ENCODE data around the gene LRBA.
A peak's percentile ranks its signal among the peaks of the same experiment; 100 is the strongest.
"Not testable (repeated sequence)": the region's sequence is repeated elsewhere in the genome, so short reads cannot be mapped to it uniquely, and the experiment has no call there.

The LRBA gene

DNA sequence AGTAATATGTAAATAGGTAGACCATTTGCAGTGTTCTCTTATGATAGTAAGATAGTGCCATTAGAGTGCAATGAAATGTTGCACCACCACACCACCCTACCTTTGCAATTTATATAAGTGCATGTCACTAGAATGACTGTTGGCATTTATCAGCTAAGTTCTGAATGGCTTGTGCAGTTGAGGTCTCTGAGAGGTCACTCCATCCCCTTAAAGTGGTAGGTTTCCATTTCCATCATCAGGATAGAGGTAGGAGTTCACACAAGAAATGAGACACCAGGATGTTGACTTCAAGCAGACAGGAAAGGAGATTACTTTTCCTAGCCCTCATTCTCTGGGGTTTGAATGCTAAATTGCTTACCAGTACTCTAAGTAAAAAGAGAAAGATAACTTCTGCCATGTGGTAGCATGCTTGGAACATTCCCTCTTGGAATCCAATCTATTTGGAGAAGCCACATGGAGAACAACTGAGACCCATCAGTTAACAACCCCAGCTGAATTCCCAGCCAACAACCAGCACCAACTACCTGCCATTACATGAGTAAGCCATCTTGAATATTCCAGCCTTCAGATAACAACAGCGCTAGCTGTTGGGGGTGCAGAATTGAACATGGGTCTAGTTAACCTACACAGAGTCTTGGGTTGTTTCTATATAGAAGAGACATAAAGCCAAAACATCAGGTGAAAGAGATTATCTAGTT lies 6.7 kb upstream of the LRBA start:
- no peak for DNase-seq

DNA sequence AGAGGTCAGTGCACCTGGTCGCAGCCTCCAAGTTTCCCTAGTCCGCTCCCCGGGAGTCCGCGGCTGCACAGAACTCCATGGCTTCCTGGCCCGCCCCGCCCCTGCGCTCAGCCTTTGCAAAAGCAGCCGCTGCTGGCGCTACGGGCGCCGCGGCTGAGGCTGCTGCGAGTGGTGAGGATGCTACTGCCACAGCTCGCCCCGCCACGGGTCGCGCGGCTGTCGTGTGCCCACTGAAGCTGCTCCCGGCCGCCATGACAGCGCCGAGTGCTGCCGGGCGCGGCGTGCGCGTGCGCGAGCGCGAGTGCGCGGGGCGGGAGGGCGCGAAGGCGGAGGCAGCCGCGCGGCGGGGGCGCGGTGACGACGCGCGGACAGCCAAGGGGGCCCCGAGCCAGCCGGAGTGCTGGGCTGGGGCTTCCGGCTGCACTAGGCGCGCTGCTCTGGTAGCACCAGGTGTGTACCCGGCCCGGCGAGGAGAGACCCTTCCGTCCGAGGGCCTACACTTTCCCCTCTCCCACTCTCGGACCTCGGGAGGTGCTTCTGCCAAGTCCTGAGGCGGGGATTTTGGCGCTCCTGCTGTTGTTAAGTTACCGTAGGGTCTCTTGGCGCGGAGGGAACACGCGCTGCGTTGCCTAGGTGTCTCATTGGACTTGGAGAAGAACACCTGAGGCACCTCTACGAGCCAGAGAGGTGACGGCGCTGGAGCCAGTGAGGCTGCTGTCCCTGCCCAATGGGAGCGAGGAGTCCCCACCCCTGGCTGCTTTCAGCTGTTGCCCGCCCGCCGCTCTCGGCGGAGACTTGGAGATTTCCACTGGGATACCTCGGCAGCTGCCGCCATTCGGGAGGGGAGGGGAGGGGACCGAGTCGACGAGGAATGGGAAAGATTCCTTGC lies 619 bp upstream of the LRBA start:
- DNase-seq = peak; percentile 79

DNA sequence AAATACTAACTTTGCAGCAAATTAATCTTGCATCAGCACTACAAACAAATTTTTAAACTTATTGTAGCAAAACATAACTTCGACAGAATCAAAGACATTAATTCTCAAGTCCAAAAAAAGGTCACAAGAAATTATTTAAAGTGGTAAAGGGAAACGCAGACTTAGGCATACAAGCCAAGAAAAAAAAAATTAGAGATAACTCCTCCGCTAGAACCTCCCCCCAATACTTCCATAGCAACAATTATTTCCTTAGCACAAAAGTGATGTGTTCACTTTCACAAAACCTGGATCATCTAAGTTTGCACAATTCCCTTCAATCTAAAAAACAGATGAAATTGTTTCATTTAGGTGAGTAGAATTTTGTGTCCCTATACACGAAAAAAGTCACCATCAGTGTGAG lies 1.1 kb downstream of the LRBA start:
- no peak for DNase-seq

DNA sequence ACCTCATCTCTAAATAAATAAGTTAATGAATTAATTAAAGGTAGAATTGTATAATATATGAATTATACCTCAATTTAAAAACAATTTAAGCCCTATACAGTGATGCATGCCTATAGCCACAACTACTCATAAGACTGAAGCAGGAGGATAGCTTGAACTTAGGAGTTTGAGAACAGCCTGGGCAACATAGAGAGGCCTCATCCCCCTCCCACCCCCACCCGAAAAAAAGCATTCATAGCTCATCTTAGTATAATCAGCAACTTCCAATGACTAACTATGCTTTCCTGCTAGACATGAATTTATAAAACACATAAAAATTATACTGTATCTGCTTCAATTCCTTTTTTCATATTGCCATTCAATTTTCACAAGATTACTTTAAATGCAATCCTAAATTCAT lies 1.6 kb downstream of the LRBA start:
- DNase-seq = no peak

DNA sequence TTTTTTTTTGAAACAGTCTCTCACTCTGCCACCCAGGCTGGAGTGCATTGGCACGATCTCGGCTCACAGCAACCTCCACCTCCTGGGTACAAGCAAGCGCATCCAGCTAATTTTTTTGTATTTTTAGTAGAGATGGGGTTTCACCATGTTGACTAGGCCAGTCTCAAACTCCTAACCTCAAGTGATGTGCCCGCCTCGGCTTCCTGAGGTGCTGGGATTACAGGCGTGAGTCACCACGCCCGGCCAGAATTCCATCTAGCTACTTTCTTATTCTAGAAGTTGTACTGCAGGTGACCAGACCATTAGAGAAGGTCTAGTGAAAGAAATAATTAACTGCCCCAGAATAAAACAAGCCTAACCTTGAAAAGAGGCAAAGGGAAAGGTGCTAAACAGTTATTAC lies 2.3 kb downstream of the LRBA start:
- DNase-seq = peak; percentile 16

DNA sequence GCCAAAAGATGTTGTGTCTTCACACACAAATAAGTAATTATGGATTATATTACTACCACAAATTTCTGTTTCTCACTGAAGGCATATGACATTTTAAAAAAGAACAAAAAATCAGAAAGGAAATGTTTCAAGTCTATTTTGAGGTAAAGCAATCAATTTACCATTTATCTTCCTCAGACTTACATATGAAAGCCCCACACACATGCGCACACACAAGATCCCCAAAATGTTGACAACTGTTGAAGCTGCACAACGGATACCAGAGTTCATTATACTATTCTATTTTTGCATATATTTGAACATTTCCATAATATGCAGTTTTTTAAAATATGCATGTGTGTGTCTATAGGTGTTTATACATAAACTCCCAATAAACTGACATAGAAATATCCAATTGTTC lies 2.7 kb downstream of the LRBA start:
- no peak for DNase-seq

DNA sequence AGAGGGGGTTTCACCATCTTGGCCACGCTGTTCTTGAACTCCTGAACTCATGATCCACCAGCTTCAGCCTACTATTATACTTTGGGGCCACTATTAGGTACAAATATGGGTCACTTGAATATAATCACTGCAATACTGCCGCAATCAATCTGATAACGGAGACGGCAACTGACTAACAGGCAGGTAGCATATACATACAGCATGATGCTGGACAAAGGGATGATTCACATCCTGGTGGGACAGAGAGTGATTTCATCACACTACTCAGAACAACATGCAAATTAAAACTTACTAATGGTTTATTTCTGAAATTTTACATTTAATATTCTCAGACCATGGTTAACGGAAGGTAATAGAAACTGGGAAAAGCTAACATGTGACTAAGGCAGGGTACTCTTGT lies 10.9 kb downstream of the LRBA start:
- no peak for DNase-seq

DNA sequence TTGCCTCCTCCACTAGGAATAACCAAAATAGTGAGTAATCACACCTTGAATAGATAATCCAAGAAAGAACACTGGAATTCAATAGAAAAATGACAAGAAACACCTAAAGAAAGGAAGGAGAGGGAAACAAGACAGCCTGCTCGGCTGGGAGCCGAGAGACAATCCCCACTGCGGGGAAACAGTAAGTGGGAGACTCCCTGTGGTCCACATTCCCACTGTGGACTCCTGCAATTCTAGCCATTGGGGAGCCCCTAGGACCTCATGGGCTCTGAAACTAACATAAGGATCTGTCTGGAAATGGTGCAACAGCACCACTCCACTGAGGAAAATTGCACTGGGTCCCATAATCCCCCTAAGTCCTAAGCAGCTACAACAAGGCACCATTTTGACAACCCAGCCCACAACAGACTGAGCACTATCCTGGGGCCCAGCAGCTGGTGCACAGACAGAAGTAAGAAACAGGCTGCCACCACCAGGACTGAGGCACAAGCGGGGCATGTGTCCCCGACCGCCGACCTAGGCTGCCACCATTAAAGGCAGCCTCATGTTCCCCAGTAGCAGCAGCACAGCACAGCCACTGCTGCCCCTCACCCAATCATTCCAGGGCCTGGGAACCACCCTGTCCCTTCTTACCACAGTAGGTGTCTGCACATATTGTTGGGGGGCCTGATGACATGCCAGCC lies 14.2 kb downstream of the LRBA start:
- DNase-seq = no peak

DNA sequence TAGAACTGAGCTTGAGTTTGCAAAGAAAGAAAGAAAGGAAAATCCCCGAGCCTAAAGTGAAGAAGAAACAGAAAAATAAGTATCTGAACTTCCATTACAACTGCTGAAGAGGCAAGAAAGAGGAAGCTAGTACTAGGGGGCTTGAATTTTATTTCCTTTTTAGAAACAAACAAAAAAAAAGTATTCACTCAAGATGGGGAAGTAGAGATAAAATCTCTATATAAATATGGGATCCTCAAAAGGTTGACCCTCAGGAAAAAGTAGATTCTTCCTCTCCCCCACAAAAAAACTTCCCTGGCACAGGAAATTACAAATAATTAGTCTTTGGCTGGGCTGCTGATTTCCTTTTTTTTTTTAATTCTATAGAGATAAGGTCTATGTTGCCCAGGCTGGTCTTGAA lies 16.0 kb downstream of the LRBA start:
- no peak for DNase-seq

DNA sequence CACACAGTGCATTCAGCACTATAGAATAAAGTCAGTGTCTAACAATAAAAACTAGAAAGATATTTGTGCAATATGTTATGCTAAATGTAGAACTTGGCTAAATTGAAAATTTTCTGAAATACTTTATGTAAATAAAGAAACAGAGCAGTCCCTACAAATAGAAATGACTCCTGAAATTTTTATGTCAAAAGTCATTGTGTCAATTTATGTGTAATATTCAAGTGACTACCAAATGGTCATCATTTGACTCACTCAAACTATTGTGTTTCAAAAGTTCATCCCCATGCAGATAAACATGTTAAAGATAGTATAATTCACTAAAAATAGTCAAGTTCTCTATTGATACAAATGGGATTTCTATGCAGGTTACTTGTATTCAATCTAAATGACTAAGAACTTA lies 17.9 kb downstream of the LRBA start:
- DNase-seq = no peak

DNA sequence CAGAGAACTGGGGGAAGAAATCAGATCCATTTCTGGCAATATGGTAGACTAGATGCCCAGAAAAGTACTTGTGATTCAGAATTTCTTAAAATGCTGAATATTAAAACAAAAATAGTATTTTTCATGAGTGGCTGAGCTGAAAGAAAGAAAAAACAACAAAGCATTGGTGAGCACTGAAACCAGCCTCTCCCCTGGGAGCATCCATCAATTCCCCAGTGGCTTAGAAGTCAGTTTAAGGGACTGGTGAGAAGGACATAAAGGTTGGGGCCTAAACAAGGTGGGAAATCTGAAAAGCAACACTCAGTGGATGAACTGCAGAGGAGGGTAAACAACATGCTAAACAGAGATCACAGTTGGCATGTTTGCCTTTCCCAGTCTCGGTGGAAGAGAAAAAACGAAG lies 20.4 kb downstream of the LRBA start:
- DNase-seq = no peak

DNA sequence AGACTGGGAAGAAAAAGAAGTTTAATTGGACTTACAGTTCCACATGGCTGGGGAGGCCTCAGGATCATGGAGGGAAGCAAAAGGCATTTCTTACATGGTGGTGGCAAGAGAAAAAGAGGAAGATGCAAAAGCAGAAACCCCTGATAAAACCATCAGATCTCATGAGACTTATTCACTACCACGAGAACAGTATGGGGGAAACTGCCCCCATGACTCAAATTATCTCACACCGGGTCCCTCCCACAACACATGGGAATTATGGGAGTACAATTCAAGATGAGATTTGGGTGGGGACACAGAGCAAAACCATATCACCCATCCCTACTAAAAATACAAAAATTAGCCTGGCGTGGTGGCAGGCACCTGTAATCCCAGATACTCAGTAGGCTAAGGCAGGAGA lies 21.5 kb downstream of the LRBA start:
- not testable (repeated sequence) for DNase-seq

DNA sequence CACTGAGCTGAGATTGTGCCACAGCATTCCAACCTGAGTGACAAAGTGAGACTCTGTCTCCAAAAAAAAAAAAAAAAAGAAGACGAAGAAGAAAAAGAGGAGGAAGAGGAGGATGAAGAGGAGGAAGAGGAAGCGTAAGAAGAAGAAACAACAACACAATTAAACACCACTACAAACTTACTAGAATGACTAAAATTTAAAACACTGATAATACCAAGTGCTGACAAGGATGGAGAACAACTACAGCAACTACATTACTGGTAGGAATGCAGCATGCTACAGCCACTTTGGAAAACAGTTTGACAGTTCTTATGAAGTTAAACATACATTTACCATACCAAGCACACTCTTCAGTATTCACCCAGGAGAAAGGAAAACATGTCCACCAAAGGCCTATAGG lies 24.1 kb downstream of the LRBA start:
- no peak for DNase-seq

DNA sequence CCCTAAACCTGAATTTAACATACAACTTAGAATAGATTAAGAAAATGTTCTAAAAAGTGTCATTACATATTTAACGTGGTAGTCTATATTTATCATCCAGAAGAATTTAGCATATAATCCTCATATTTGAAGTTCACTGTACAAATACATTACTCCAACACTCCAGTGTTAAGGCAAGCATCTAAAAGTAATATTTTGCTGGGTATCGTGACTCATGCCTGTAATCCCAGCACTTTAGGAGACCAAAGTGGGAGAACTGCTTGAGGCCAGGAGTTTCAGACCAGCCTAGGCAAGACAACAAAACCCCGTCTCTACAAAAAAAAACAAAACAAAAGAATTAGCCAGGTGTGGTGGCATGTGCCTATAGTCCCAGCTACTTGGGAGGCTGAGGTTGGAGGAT lies 24.8 kb downstream of the LRBA start:
- no peak for DNase-seq

DNA sequence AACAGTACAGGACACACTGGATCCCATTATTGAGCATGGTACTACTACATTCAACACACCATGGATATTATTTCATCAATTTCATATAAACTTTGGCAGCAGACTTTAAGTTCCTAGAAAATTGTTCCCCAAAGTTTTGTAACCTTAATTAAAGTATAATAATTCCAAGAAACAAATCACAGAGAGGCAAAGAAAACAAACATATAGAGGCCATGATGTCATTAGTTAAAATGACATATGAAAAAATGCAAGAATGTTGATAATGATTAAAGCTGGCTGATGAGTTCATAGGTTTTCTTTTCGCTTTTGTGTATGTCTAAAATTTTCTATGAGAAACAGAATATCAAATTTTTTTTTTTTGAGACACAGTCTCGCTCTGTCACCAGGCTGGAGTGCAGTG lies 26.8 kb downstream of the LRBA start:
- no peak for DNase-seq

DNA sequence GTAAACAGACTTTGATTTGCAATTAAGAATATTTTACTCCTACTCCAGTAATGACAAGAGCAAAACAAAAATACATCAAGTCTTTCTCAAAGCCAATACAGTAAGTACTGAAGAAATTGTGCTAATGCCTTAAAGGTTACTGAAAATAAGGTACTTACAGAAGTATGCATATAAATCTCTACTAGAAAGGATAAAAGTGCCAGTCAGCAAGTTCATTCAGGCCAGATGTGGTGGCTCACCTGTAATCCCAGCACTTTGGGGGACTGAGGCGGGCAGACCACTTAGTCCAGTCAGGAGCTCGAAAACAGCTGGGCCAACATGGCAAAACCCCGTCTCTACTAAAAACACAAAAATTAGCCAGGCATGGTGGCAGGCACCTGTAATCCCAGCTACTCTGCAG lies 27.9 kb downstream of the LRBA start:
- DNase-seq = no peak

DNA sequence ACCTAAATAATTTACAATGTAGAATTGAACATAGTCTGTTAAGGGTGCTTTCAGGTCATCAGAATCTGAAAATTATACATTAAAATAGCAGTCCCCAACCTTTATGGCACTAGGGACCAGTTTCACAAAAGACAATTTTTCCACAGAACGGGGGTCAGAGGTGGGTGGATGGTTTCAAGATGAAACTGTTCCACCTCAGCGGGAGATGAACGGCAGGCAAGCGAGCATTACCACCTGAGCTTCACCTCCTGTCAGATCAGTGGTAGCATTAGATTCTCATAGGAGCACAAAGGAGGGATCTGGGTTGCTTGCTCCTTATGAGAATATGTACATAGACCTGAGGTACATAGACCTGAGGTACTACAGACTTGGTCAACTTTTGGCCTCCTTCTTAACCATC lies 29.0 kb downstream of the LRBA start:
- peak; percentile 39 for DNase-seq

DNA sequence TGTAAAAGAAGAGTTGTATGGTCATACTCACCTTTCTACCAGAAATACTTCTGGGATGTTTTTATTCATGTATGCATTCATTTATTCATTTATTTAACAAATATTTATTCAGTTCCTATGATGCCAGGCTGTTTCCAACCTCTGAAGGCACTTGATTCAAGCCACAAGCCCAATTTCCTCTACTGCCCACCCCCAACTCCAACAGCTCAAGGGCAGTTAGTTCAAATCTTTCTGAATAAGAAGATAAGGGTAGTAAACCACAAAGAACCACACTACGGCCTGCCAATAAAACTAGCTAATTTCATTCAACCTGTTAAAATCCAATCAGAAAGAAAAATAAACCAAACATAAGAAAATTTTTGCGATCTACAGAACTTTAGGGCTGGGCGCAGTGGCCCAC lies 31.2 kb downstream of the LRBA start:
- no peak for DNase-seq

DNA sequence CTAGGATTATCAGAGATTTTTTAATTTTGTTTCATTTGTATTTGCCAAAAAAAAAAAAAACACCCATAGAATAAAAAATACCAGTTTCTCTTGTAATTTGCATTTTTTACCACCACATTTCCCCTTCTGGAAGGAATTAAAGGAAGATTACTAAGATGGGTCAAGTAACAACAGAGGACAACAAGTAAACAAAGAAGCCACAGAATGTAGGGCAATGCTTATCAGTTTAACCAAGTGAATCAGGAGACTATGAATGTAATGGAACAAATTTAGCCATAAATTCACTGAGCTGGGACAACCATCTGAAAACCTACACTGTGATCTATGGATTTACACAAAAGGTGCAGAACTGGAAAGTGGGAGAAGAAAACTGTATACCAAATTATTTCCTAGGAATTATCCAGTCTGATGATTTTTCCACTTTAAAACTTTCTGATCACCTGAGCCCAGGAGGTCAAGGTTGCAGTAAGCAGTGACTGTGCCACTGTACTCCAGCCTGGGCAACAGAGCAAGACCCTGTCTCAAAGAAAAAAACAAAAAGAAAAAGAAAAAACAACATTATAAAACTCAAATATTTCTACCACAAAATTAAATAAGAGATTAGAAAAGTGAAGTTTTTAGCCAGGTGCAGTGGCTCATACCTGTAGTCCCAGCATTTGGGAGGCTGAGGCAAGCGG lies 32.4 kb downstream of the LRBA start:
- DNase-seq = no peak

DNA sequence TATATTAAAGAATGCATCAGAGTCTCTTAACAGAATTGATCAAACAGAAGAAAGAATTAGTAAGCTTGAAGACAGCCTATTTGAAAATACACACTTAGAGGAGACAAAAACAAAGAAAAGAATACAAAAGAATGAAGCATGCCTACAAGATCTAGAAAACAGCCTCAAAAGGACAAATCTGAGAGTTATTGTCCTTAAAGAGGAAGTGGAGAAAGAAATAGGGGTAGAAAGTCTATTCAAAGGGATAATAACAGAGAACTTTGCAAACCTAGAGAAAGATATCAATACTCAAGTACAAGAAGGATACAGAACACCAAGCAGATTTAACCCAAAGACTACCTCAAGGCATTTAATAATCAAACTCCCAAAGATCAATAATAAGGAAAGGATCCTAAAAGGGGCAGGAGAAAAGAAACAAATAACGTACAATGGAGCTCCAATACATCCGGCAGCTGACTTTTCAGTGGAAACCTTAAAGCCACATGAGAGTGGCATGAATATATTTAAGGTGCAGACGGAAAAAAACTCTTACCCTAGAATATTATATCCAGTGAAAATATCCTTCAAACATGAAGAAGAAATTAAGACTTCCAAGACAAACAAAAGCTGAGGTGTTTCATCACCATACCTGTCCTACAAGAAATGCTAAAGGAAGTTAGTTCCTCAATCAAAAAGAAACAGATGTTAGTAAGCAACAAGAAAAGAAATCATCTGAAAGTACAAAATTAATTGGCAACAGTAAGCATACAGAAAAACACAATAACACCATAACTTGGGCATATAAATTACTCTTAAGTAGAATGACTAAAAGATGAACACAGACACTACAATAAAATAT lies 36.1 kb downstream of the LRBA start:
- no peak for DNase-seq

DNA sequence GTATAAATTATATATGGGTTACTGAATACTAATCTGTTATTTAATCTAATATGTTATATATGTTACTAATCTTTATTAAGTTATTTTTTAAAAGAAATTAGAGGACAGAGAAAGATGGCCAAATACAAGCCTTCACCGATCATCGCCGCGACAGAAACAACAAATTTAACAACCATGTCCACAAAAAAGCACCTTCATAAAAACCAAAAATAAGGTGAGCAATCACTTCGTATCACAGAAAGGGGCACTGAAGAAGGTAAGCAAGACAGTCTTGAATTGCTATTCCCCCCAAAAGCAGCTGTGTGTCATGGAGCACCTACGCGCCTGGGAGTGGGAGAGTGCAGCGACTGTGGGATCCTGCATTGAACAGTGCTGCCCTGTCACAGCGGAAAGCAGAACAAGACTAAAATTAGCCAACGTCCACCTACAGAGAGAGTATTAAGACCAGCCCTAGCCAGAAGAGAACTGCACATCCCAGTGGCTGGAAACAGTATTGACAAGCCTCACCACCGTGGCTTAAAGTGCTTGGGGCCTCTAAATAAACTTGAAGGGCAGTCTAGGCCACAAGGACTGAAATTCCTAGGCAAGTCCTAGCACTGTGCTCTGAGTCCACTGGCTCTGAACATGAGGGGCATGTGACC lies 38.5 kb downstream of the LRBA start:
- no peak for DNase-seq

DNA sequence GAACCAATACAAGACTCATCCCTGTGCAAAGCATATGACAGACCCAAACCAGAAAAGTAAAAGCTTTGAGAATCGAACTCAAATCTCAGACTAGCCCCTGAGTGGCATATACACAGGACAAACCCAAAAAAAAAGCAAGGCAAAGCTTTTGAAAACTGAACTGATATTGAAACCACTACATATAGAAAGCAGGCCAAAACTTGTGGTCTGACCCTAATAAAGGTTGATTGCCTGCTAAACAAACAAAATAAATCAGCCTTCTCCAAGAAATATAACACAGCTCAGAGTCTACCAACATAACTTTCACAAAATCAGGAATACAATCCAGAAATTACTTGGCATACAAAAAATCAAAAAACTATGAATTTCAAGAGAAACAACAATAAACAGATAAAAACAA lies 40.3 kb downstream of the LRBA start:
- DNase-seq = no peak
